Endometrial microvascular endothelial cells (primary cell): Measurements from ENCODE around the gene TMPRSS3. TPM values are rescaled to one million over a fixed set of nuclear protein-coding genes. Genes with fewer than 3 reads are reported as not detected.

Source experiments
- total RNA-seq: library from RNA; depleted of rRNA; stranded (reverse); fragments of >200 nt; gene quantifications from one replicate; pipeline ENCODE4 v1.2.3, GENCODE V29; 2015; ENCODE audit errors: inconsistent ontology term

The TMPRSS3 gene
- total RNA-seq, 1 donor from 2014 or later = not detected

Other genes starting within 250 kb of the TMPRSS3 start
- gene ABCG1, start 176.9 kb downstream of the TMPRSS3 start, total RNA-seq = 6.0 TPM
- not detected for gene TFF3, start 80.6 kb downstream of the TMPRSS3 start, total RNA-seq
- gene TFF2, start 45.1 kb downstream of the TMPRSS3 start, total RNA-seq = not detected
- not detected for gene TFF1, start 29.5 kb downstream of the TMPRSS3 start, total RNA-seq
- gene UBASH3A, start 7.8 kb upstream of the TMPRSS3 start, total RNA-seq = not detected
- gene RSPH1, start 100.2 kb upstream of the TMPRSS3 start, total RNA-seq = not detected
- 7.0 TPM for gene SLC37A1, start 117.8 kb upstream of the TMPRSS3 start, total RNA-seq